ENCODE results near the gene SAMM50.

The SAMM50 gene

GRCh38 chr22:43974028-43974545 is 18.8 kb downstream of the SAMM50 start:
- no peak overlapping the region for H3K27ac ChIP-seq (ENCODE audit: low read depth, low read length)
- peaks cover 11 to 94% (median 91%) of the 10 kb centered on the region in 5 donors for H3K36me3 ChIP-seq (ENCODE audit: control insufficient read depth in 5 of 5, insufficient read depth in 5 of 5, low read length in 5 of 5)
- H3K27me3 ChIP-seq (ENCODE audit: control insufficient read depth in 5 of 5, insufficient read depth in 4 of 5, low read length in 5 of 5), result no peaks in the 10 kb centered on the region
- no peak overlapping the region for H3K9ac ChIP-seq (ENCODE audit: low read length in 5 of 5)
- H3K4me3 ChIP-seq (ENCODE audit: low read depth in 1 of 5, low read length in 5 of 5), result no peak overlapping the region
- H3K9me3 ChIP-seq (ENCODE audit: control insufficient read depth in 5 of 5, low read length in 5 of 5), result no peaks in the 10 kb centered on the region
- H3K4me1 ChIP-seq (ENCODE audit: control insufficient read depth in 5 of 5, insufficient read depth in 5 of 5, low read length in 5 of 5), result peaks cover 0 to 10% (median 0%) of the 10 kb centered on the region in 5 donors

GRCh38 chr22:43975041-43975440 is 19.8 kb downstream of the SAMM50 start:
- H3K36me3 ChIP-seq (ENCODE audit: control insufficient read depth in 5 of 5, insufficient read depth in 5 of 5, low read length in 5 of 5), result peaks cover 14 to 94% (median 91%) of the 10 kb centered on the region in 5 donors
- H3K9ac ChIP-seq (ENCODE audit: low read length in 5 of 5), result no peak overlapping the region

GRCh38 chr22:43976861-43977795 is 21.9 kb downstream of the SAMM50 start:
- no peak overlapping the region for H3K27ac ChIP-seq (ENCODE audit: low read depth, low read length)
- H3K4me1 ChIP-seq (ENCODE audit: control insufficient read depth in 5 of 5, insufficient read depth in 5 of 5, low read length in 5 of 5), result no peaks in the 10 kb centered on the region
- H3K9ac ChIP-seq (ENCODE audit: low read length in 5 of 5), result no peak overlapping the region
- H3K27me3 ChIP-seq (ENCODE audit: control insufficient read depth in 5 of 5, insufficient read depth in 4 of 5, low read length in 5 of 5), result no peaks in the 10 kb centered on the region
- H3K9me3 ChIP-seq (ENCODE audit: control insufficient read depth in 5 of 5, low read length in 5 of 5), result no peaks in the 10 kb centered on the region
- no peak overlapping the region for H3K4me3 ChIP-seq (ENCODE audit: low read depth in 1 of 5, low read length in 5 of 5)
- peaks cover 20 to 100% (median 98%) of the 10 kb centered on the region in 5 donors for H3K36me3 ChIP-seq (ENCODE audit: control insufficient read depth in 5 of 5, insufficient read depth in 5 of 5, low read length in 5 of 5)

More at GRCh38 chr22:43975041-43975440, 19.8 kb downstream of the SAMM50 start:
- no peaks in the 10 kb centered on the region for H3K27me3 ChIP-seq (ENCODE audit: control insufficient read depth in 5 of 5, insufficient read depth in 4 of 5, low read length in 5 of 5)
- H3K4me3 ChIP-seq (ENCODE audit: low read depth in 1 of 5, low read length in 5 of 5), result no peak overlapping the region
- H3K9me3 ChIP-seq (ENCODE audit: control insufficient read depth in 5 of 5, low read length in 5 of 5), result no peaks in the 10 kb centered on the region
- peaks cover 0 to 8% (median 0%) of the 10 kb centered on the region in 5 donors for H3K4me1 ChIP-seq (ENCODE audit: control insufficient read depth in 5 of 5, insufficient read depth in 5 of 5, low read length in 5 of 5)
- H3K27ac ChIP-seq (ENCODE audit: low read depth, low read length), result no peak overlapping the region

- no peaks in the 10 kb centered on the region for H3K27me3 ChIP-seq (ENCODE audit: control insufficient read depth in 5 of 5, insufficient read depth in 4 of 5, low read length in 5 of 5)
- H3K9ac ChIP-seq (ENCODE audit: low read length in 5 of 5), result no peak overlapping the region
- no peak overlapping the region for H3K4me3 ChIP-seq (ENCODE audit: low read depth in 1 of 5, low read length in 5 of 5)
- peaks cover 11 to 97% (median 91%) of the 10 kb centered on the region in 5 donors for H3K36me3 ChIP-seq (ENCODE audit: control insufficient read depth in 5 of 5, insufficient read depth in 5 of 5, low read length in 5 of 5)
- H3K9me3 ChIP-seq (ENCODE audit: control insufficient read depth in 5 of 5, low read length in 5 of 5), result no peaks in the 10 kb centered on the region
- H3K4me1 ChIP-seq (ENCODE audit: control insufficient read depth in 5 of 5, insufficient read depth in 5 of 5, low read length in 5 of 5), result no peaks in the 10 kb centered on the region
- no peak overlapping the region for H3K27ac ChIP-seq (ENCODE audit: low read depth, low read length)
Measured at GRCh38 chr22:43978558-43978957, 23.3 kb downstream of the SAMM50 start.

GRCh38 chr22:43980579-43980978 is 25.3 kb downstream of the SAMM50 start:
- no peak overlapping the region for H3K27ac ChIP-seq (ENCODE audit: low read depth, low read length)
- H3K27me3 ChIP-seq (ENCODE audit: control insufficient read depth in 5 of 5, insufficient read depth in 4 of 5, low read length in 5 of 5), result no peaks in the 10 kb centered on the region
- no peak overlapping the region for H3K9ac ChIP-seq (ENCODE audit: low read length in 5 of 5)
- no peaks in the 10 kb centered on the region for H3K9me3 ChIP-seq (ENCODE audit: control insufficient read depth in 5 of 5, low read length in 5 of 5)
- H3K4me1 ChIP-seq (ENCODE audit: control insufficient read depth in 5 of 5, insufficient read depth in 5 of 5, low read length in 5 of 5), result no peaks in the 10 kb centered on the region
- H3K4me3 ChIP-seq (ENCODE audit: low read depth in 1 of 5, low read length in 5 of 5), result no peak overlapping the region
- H3K36me3 ChIP-seq (ENCODE audit: control insufficient read depth in 5 of 5, insufficient read depth in 5 of 5, low read length in 5 of 5), result peaks cover 17 to 96% (median 88%) of the 10 kb centered on the region in 5 donors

GRCh38 chr22:43980996-43981395 is 25.8 kb downstream of the SAMM50 start:
- Histone ChIP-seq H3K27me3 (ENCODE audit: control insufficient read depth in 5 of 5, insufficient read depth in 4 of 5, low read length in 5 of 5) (no peaks in the 10 kb centered on the region), H3K9ac (ENCODE audit: low read length in 5 of 5) (no peak overlapping the region), H3K36me3 (ENCODE audit: control insufficient read depth in 5 of 5, insufficient read depth in 5 of 5, low read length in 5 of 5) (peaks cover 17 to 94% (median 86%) of the 10 kb centered on the region in 5 donors), H3K27ac (ENCODE audit: low read depth, low read length) (no peak overlapping the region), H3K4me1 (ENCODE audit: control insufficient read depth in 5 of 5, insufficient read depth in 5 of 5, low read length in 5 of 5) (no peaks in the 10 kb centered on the region), H3K4me3 (ENCODE audit: low read depth in 1 of 5, low read length in 5 of 5) (no peak overlapping the region), H3K9me3 (ENCODE audit: control insufficient read depth in 5 of 5, low read length in 5 of 5) (no peaks in the 10 kb centered on the region)

- Histone ChIP-seq H3K9me3 (ENCODE audit: control insufficient read depth in 5 of 5, low read length in 5 of 5) (no peaks in the 10 kb centered on the region), H3K27me3 (ENCODE audit: control insufficient read depth in 5 of 5, insufficient read depth in 4 of 5, low read length in 5 of 5) (no peaks in the 10 kb centered on the region), H3K4me1 (ENCODE audit: control insufficient read depth in 5 of 5, insufficient read depth in 5 of 5, low read length in 5 of 5) (no peaks in the 10 kb centered on the region), H3K9ac (ENCODE audit: low read length in 5 of 5) (no peak overlapping the region), H3K4me3 (ENCODE audit: low read depth in 1 of 5, low read length in 5 of 5) (no peak overlapping the region), H3K27ac (ENCODE audit: low read depth, low read length) (no peak overlapping the region), H3K36me3 (ENCODE audit: control insufficient read depth in 5 of 5, insufficient read depth in 5 of 5, low read length in 5 of 5) (peaks cover 25 to 94% (median 80%) of the 10 kb centered on the region in 5 donors)
Measured at GRCh38 chr22:43983808-43984207, 28.6 kb downstream of the SAMM50 start.

- Histone ChIP-seq H3K27ac (ENCODE audit: low read depth, low read length) (no peak overlapping the region), H3K9ac (ENCODE audit: low read length in 5 of 5) (no peak overlapping the region), H3K9me3 (ENCODE audit: control insufficient read depth in 5 of 5, low read length in 5 of 5) (no peaks in the 10 kb centered on the region), H3K36me3 (ENCODE audit: control insufficient read depth in 5 of 5, insufficient read depth in 5 of 5, low read length in 5 of 5) (peaks cover 22 to 94% (median 79%) of the 10 kb centered on the region in 5 donors), H3K27me3 (ENCODE audit: control insufficient read depth in 5 of 5, insufficient read depth in 4 of 5, low read length in 5 of 5) (no peaks in the 10 kb centered on the region), H3K4me3 (ENCODE audit: low read depth in 1 of 5, low read length in 5 of 5) (no peak overlapping the region), H3K4me1 (ENCODE audit: control insufficient read depth in 5 of 5, insufficient read depth in 5 of 5, low read length in 5 of 5) (no peaks in the 10 kb centered on the region)
Measured at GRCh38 chr22:43985532-43985931, 30.3 kb downstream of the SAMM50 start.

- Histone ChIP-seq H3K4me3 (ENCODE audit: low read depth in 1 of 5, low read length in 5 of 5) (no peak overlapping the region), H3K36me3 (ENCODE audit: control insufficient read depth in 5 of 5, insufficient read depth in 5 of 5, low read length in 5 of 5) (peaks cover 14 to 94% (median 82%) of the 10 kb centered on the region in 5 donors), H3K9ac (ENCODE audit: low read length in 5 of 5) (no peak overlapping the region), H3K27me3 (ENCODE audit: control insufficient read depth in 5 of 5, insufficient read depth in 4 of 5, low read length in 5 of 5) (no peaks in the 10 kb centered on the region), H3K4me1 (ENCODE audit: control insufficient read depth in 5 of 5, insufficient read depth in 5 of 5, low read length in 5 of 5) (peaks cover 0 to under 1% (median 0%) of the 10 kb centered on the region in 5 donors), H3K9me3 (ENCODE audit: control insufficient read depth in 5 of 5, low read length in 5 of 5) (no peaks in the 10 kb centered on the region), H3K27ac (ENCODE audit: low read depth, low read length) (no peak overlapping the region)
Measured at GRCh38 chr22:43988116-43988820, 33.0 kb downstream of the SAMM50 start.

- Histone ChIP-seq H3K9ac (ENCODE audit: low read length in 5 of 5) (no peak overlapping the region), H3K27ac (ENCODE audit: low read depth, low read length) (no peak overlapping the region), H3K4me1 (ENCODE audit: control insufficient read depth in 5 of 5, insufficient read depth in 5 of 5, low read length in 5 of 5) (peaks cover 0 to 6% (median 0%) of the 10 kb centered on the region in 5 donors), H3K36me3 (ENCODE audit: control insufficient read depth in 5 of 5, insufficient read depth in 5 of 5, low read length in 5 of 5) (peaks cover 13 to 94% (median 80%) of the 10 kb centered on the region in 5 donors), H3K27me3 (ENCODE audit: control insufficient read depth in 5 of 5, insufficient read depth in 4 of 5, low read length in 5 of 5) (no peaks in the 10 kb centered on the region), H3K4me3 (ENCODE audit: low read depth in 1 of 5, low read length in 5 of 5) (no peak overlapping the region), H3K9me3 (ENCODE audit: control insufficient read depth in 5 of 5, low read length in 5 of 5) (no peaks in the 10 kb centered on the region)
Measured at GRCh38 chr22:43988960-43989359, 33.7 kb downstream of the SAMM50 start.

Data from subcutaneous abdominal adipose tissue (tissue), 5 donors.